ENCODE measurements around the gene TMEM217.
A peak's percentile ranks its signal among the peaks of the same experiment; 100 is the strongest.

Gene TMEM217

DNA sequence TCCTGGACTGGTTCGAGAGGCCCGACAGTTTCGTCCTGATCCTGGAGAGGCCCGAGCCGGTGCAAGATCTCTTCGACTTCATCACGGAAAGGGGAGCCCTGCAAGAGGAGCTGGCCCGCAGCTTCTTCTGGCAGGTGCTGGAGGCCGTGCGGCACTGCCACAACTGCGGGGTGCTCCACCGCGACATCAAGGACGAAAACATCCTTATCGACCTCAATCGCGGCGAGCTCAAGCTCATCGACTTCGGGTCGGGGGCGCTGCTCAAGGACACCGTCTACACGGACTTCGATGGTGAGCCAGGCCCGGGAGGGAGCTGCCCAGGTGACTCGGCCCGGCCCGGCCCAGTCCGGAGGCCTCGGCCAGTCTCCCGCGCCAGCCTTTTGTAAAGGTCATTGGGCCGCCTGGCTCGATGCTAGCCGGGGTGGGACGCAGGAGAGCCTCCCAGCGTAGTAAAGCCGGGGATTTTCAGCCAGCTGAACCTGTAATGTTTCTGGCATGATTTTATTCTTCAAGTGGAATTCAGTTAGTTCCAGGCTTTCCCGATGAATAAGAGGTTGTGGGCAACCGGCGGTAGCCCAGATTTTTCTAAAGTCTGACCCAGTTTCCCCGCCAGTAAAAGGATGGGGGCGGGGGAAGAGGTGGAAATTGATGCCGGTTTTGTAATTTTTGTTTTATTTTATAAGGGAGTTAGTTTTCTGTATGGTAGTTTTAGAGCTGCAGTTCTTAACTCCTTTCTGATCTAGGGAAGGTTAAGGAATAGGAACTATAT, 86.6 kb downstream of the TMEM217 start:
- Histone ChIP-seq H3K27ac (ENCODE audit: insufficient read depth in 1 of 2, low read depth in 1 of 2, low read length in 2 of 2, poor library complexity in 1 of 2, severe bottlenecking in 2 of 2) (peak overlapping the region; percentile 68 to 93), H3K4me1 (ENCODE audit: control extremely low read depth in 1 of 4, control insufficient read depth in 4 of 4, insufficient read depth in 4 of 4, low read length in 3 of 4) (peaks cover 32 to 56% (median 47%) of the 10 kb centered on the region in 4 experiments), H3K36me3 (ENCODE audit: control insufficient read depth in 4 of 4, insufficient read depth in 4 of 4, low read length in 3 of 4) (peaks cover 0 to 54% (median 34%) of the 10 kb centered on the region in 4 experiments), H3K27me3 (replicated peaks in 2 of 5; ENCODE audit: control insufficient read depth in 4 of 5, insufficient read depth in 5 of 5, low read length in 4 of 5) (no peaks in the 10 kb centered on the region), H3K9me3 (ENCODE audit: control extremely low read depth in 1 of 5, control insufficient read depth in 4 of 5, insufficient read depth in 2 of 5, low read depth in 1 of 5, low read length in 4 of 5) (no peaks in the 10 kb centered on the region), H3K4me3 (ENCODE audit: control insufficient read depth in 1 of 7, extremely low read depth in 1 of 7, insufficient read depth in 4 of 7, low read depth in 2 of 7, low read length in 6 of 7) (peak overlapping the region; percentile 74 to 98 (median 97))
- POLR2A ChIA-PET: interaction anchor here (0.6 to 5.4 kb wide), 10 partner anchors 10 to 153 kb away, joined by 3 to 35 read pairs (median 6); no protein-coding TSS in a partner anchor
- under 1% methylated on average over 38 of the region's 45 CpGs for WGBS (ENCODE audit: insufficient coverage)
- DNase-seq: no peak
- CTCF ChIA-PET: interaction anchor here (0.7 to 27.8 kb wide), 16 partner anchors 10 to 186 kb away, joined by 3 to 436 read pairs (median 7); partner anchors contain the start of gene MTCH1

- H3K36me3 ChIP-seq (ENCODE audit: control insufficient read depth in 4 of 4, insufficient read depth in 4 of 4, low read length in 3 of 4): peaks cover 0 to 48% (median 32%) of the 10 kb centered on the region in 4 experiments
- H3K4me3 ChIP-seq (ENCODE audit: control insufficient read depth in 1 of 7, extremely low read depth in 1 of 7, insufficient read depth in 4 of 7, low read depth in 2 of 7, low read length in 6 of 7): peak overlapping the region; percentile 74 to 98 (median 97)
- peaks cover 30 to 47% (median 39%) of the 10 kb centered on the region in 4 experiments for H3K4me1 ChIP-seq (ENCODE audit: control extremely low read depth in 1 of 4, control insufficient read depth in 4 of 4, insufficient read depth in 4 of 4, low read length in 3 of 4)
- 0% methylated on average over 79 of the region's 92 CpGs for WGBS (ENCODE audit: insufficient coverage)
- peak in 2 of 3 donors; percentile 67 to 74 for DNase-seq
- no peaks in the 10 kb centered on the region for H3K27me3 ChIP-seq (replicated peaks in 2 of 5; ENCODE audit: control insufficient read depth in 4 of 5, insufficient read depth in 5 of 5, low read length in 4 of 5)
- ChIA-PET CTCF (interaction anchor here (0.7 to 27.8 kb wide), 18 partner anchors 9 to 185 kb away, joined by 3 to 436 read pairs (median 6); partner anchors contain the start of gene MTCH1), POLR2A (interaction anchor here (0.7 to 5.4 kb wide), 5 partner anchors 13 to 119 kb away, joined by 3 to 35 read pairs (median 4); partner anchors contain the start of genes TBC1D22B and TMEM217)
- H3K9me3 ChIP-seq (ENCODE audit: control extremely low read depth in 1 of 5, control insufficient read depth in 4 of 5, insufficient read depth in 2 of 5, low read depth in 1 of 5, low read length in 4 of 5): no peaks in the 10 kb centered on the region
- H3K27ac ChIP-seq (ENCODE audit: insufficient read depth in 1 of 2, low read depth in 1 of 2, low read length in 2 of 2, poor library complexity in 1 of 2, severe bottlenecking in 2 of 2): peak overlapping the region; percentile 68 to 93
Measured at GRCh38 chr6:37170273-37171200, 87.4 kb downstream of the TMEM217 start.

DNA sequence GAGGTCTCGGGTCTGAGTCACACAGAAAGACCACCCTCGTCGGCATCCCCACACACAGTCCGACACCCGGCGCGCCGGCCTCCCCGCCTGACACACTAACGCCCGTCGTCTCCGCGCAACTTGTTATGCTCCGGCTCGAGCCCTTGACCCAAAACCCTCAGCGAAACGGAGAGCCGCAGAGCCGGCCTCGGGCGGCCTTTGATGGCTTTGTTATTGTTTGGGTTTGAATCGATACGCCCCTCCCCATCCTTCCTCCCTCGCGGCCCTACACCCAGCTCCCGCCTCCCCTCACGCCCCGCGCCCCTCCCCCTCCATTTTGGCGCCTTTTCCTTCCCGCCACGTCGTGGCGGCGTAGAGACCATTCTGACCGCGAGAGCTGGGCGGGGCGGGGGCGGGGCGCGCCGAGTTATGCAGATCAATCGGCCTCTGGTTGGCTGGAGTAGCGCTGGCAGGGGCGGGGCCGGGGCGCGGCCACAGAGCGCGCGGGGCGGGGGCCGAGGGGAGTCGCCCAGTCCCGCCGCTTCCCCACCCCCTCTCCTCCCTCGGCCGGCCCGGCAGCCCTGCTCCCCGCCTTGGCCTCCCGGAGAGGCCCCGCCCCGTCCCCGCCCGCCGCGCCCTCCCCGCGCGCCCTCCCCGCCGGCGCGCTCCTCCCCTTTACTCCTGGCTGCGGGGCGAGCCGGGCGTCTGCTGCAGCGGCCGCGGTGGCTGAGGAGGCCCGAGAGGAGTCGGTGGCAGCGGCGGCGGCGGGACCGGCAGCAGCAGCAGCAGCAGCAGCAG, 88.3 kb downstream of the TMEM217 start, which contains the start of gene PIM1:
Gene PIM1, plus strand, starts transcription at position 657 of the 777 bp plus-strand sequence. CDS start 424 bp downstream, outside the sequence.
- H3K27ac ChIP-seq (ENCODE audit: insufficient read depth in 1 of 2, low read depth in 1 of 2, low read length in 2 of 2, poor library complexity in 1 of 2, severe bottlenecking in 2 of 2): peak within 1 kb of the TSS; percentile 80 to 93
- 0% methylated on average over 34 of the region's 90 CpGs for WGBS (ENCODE audit: insufficient coverage)
- H3K36me3 ChIP-seq (ENCODE audit: control insufficient read depth in 4 of 4, insufficient read depth in 4 of 4, low read length in 3 of 4): peaks cover 0 to 40% (median 28%) of the 10 kb centered on the region in 4 experiments
- CTCF ChIA-PET: interaction anchor here (1.2 to 27.8 kb wide), 8 partner anchors 19 to 184 kb away, joined by 3 to 436 read pairs (median 10); partner anchors contain the start of gene MTCH1
- POLR2A ChIA-PET: interaction anchor here (0.6 to 5.4 kb wide), 4 partner anchors 8 to 118 kb away, joined by 3 to 35 read pairs (median 4); partner anchors contain the start of genes TBC1D22B and TMEM217
- H3K4me3 ChIP-seq (ENCODE audit: control insufficient read depth in 1 of 7, extremely low read depth in 1 of 7, insufficient read depth in 4 of 7, low read depth in 2 of 7, low read length in 6 of 7): peak within 1 kb of the TSS; percentile 74 to 98 (median 97)
- no peaks in the 10 kb centered on the region for H3K9me3 ChIP-seq (ENCODE audit: control extremely low read depth in 1 of 5, control insufficient read depth in 4 of 5, insufficient read depth in 2 of 5, low read depth in 1 of 5, low read length in 4 of 5)
- H3K27me3 ChIP-seq (replicated peaks in 2 of 5; ENCODE audit: control insufficient read depth in 4 of 5, insufficient read depth in 5 of 5, low read length in 4 of 5): no peaks in the 10 kb centered on the region
- peak; percentile 96 to 98 (median 98) for DNase-seq
- peaks cover 23 to 39% (median 31%) of the 10 kb centered on the region in 4 experiments for H3K4me1 ChIP-seq (ENCODE audit: control extremely low read depth in 1 of 4, control insufficient read depth in 4 of 4, insufficient read depth in 4 of 4, low read length in 3 of 4)

DNA sequence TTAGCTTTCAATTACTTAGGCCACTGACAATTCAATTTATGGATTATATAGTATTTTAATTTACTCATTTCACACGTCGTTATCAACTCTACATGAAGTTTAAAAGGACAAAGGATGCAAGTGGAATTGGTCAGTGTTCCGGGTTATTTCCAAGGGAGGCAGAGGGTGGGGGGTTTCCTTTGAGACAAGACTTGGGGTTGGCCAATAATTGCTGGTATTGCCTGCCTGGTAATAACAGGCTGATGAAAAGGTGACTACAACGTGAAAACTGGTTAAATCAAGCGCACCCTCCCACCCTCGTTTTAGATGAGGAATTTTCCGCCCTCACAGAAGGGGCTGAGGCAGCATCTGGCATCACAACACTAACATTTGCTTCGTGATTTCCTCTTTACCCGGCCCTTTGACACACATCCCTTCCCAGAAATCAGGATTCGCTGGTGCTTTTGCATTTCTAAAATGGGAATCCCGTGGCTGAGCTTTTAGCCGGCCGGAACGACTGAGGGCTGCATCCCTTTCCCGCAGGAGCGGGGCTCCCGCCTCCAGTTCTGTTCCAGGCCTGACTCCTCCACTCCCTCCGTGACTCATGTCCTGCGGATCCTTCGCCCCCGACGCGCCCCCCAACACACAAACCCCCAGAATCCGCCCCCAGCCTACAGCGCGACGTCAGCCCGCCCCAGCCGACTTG, 89.0 kb downstream of the TMEM217 start:
- POLR2A ChIA-PET: interaction anchor here (0.6 to 5.4 kb wide), 5 partner anchors 37 to 120 kb away, joined by 3 to 35 read pairs (median 4); partner anchors contain the start of genes TBC1D22B and TMEM217
- peak overlapping the region; percentile 59 to 85 (median 74) for H3K4me3 ChIP-seq (ENCODE audit: control insufficient read depth in 1 of 7, extremely low read depth in 1 of 7, insufficient read depth in 4 of 7, low read depth in 2 of 7, low read length in 6 of 7)
- peaks cover 17 to 31% (median 24%) of the 10 kb centered on the region in 4 experiments for H3K4me1 ChIP-seq (ENCODE audit: control extremely low read depth in 1 of 4, control insufficient read depth in 4 of 4, insufficient read depth in 4 of 4, low read length in 3 of 4)
- no peaks in the 10 kb centered on the region for H3K9me3 ChIP-seq (ENCODE audit: control extremely low read depth in 1 of 5, control insufficient read depth in 4 of 5, insufficient read depth in 2 of 5, low read depth in 1 of 5, low read length in 4 of 5)
- WGBS (ENCODE audit: insufficient coverage): 2% methylated on average over 16 of the region's 29 CpGs
- H3K27me3 ChIP-seq (replicated peaks in 2 of 5; ENCODE audit: control insufficient read depth in 4 of 5, insufficient read depth in 5 of 5, low read length in 4 of 5): no peaks in the 10 kb centered on the region
- peaks cover 0 to 33% (median 21%) of the 10 kb centered on the region in 4 experiments for H3K36me3 ChIP-seq (ENCODE audit: control insufficient read depth in 4 of 4, insufficient read depth in 4 of 4, low read length in 3 of 4)
- peak in 2 of 3 donors; percentile 89 to 91 for DNase-seq
- CTCF ChIA-PET: interaction anchor here (0.7 to 27.8 kb wide), 5 partner anchors 14 to 144 kb away, joined by 3 to 436 read pairs (median 3); no protein-coding TSS in a partner anchor
- H3K27ac ChIP-seq (ENCODE audit: insufficient read depth in 1 of 2, low read depth in 1 of 2, low read length in 2 of 2, poor library complexity in 1 of 2, severe bottlenecking in 2 of 2): peak overlapping the region; percentile 80 to 89

DNA sequence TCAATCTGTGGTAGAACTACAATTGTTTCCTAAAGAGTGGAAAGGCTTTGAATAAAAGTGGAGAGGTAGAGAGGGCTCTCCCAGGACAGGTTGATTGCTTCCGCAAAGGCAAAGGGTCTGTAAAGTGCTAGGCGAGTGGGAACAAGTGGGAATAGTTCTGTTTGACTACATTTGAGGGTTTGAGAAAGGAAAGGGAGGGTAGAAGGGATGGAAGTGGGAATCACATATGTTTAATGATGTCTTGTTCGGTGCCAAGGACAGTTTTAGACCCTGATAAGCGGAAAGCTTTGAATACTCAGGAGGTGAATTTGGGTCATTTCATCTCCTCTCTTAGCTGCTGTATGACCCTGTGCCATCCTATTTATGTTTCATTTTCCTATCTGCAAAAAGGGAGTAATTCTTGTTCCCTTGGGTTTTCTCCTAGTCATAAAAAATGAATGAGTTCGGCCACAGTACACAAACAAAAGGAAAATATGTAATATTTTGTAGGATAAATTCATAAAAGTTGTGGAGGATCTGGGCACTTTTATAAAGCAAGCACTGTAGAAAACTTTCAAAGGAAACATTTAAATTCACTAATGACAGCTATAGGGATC, 89.7 kb downstream of the TMEM217 start:
- Histone ChIP-seq H3K4me1 (ENCODE audit: control extremely low read depth in 1 of 4, control insufficient read depth in 4 of 4, insufficient read depth in 4 of 4, low read length in 3 of 4) (peaks cover 11 to 24% (median 17%) of the 10 kb centered on the region in 4 experiments), H3K27me3 (replicated peaks in 2 of 5; ENCODE audit: control insufficient read depth in 4 of 5, insufficient read depth in 5 of 5, low read length in 4 of 5) (no peaks in the 10 kb centered on the region), H3K27ac (ENCODE audit: insufficient read depth in 1 of 2, low read depth in 1 of 2, low read length in 2 of 2, poor library complexity in 1 of 2, severe bottlenecking in 2 of 2) (peak overlapping the region in 1 of 2 experiments; percentile 89), H3K9me3 (ENCODE audit: control extremely low read depth in 1 of 5, control insufficient read depth in 4 of 5, insufficient read depth in 2 of 5, low read depth in 1 of 5, low read length in 4 of 5) (no peaks in the 10 kb centered on the region), H3K4me3 (ENCODE audit: control insufficient read depth in 1 of 7, extremely low read depth in 1 of 7, insufficient read depth in 4 of 7, low read depth in 2 of 7, low read length in 6 of 7) (peak overlapping the region in 3 of 7 experiments; percentile 72 to 85 (median 73)), H3K36me3 (ENCODE audit: control insufficient read depth in 4 of 4, insufficient read depth in 4 of 4, low read length in 3 of 4) (peaks cover 0 to 26% (median 16%) of the 10 kb centered on the region in 4 experiments)
- no peak for DNase-seq
- WGBS (ENCODE audit: insufficient coverage): 100% methylated on average over 3 of the region's 5 CpGs
- ChIA-PET POLR2A (interaction anchor here (0.6 to 5.4 kb wide), 4 partner anchors 37 to 120 kb away, joined by 3 to 35 read pairs (median 4); no protein-coding TSS in a partner anchor), CTCF (interaction anchor here (0.7 to 27.8 kb wide), 5 partner anchors 9 to 143 kb away, joined by 3 to 436 read pairs (median 5); no protein-coding TSS in a partner anchor)
